Measurements from ENCODE around the gene HEXIM1.

HEXIM1 gene

DNA sequence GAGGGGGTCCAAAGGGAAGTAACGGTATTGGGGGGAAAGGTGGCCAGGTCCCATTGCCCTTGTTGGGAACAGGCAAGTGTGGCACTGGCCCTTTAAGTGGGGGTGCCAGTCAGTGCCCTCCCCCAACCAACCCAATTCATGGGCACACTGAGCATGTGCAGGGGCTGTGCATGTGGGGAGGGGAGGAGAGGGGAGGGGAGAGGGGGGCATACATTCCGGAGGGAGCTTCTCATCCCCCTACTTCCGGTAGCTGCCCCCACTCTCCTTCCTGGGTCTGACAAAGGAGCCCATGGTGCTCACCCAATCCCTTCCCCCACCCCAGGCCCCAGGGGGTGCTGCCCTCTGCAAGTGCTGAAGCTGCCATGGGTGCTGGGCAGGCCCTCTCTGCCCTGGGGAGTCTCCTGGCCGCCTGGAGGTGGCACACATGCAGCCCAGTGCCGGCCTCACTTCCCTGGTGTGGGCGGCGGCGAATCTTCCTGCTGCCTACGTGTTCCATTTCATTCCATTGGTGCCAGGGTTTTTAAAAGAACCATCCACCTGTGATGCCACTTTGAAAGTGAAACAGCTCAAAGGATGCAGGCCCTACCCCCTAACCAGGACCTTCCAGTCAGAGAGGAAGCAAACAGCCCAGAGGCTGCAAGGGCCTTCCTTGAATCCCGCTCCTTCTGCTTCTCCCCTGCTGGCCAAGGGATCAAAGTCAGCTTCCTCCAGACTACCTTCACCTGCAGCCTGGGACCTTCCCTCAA, 24.4 kb downstream of the HEXIM1 start:
- DNase-seq = peak; percentile 90

- no peak for DNase-seq
These were observed 27.5 kb downstream of the HEXIM1 start for GRCh38 chr17:45175759-45176115.

- no peak for DNase-seq
These were observed 29.3 kb downstream of the HEXIM1 start for GRCh38 chr17:45177563-45177962.

- no peak for DNase-seq
These were observed 35.9 kb downstream of the HEXIM1 start for GRCh38 chr17:45184144-45184543.

- no peak for DNase-seq
These were observed 38.6 kb downstream of the HEXIM1 start for GRCh38 chr17:45186801-45187354.

DNA sequence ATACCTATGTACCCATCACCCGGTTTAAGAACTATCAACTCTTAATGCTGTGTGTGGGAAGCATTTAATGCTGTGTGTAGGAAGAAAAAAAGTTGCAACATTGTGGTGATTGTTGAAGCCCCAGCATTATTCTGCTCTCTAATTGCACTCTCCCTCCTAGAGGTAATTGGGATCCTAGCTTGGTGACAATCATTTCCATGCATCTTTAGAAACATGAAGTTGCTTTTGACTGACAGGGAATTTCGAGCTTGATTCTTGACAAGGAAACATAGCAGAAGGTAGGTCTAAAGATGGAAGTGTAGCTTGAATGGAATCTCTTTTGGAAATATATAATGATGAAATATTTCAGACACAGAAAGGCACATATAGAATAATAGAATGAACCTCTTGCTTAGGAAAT, 40.7 kb downstream of the HEXIM1 start:
- no peak for DNase-seq

DNA sequence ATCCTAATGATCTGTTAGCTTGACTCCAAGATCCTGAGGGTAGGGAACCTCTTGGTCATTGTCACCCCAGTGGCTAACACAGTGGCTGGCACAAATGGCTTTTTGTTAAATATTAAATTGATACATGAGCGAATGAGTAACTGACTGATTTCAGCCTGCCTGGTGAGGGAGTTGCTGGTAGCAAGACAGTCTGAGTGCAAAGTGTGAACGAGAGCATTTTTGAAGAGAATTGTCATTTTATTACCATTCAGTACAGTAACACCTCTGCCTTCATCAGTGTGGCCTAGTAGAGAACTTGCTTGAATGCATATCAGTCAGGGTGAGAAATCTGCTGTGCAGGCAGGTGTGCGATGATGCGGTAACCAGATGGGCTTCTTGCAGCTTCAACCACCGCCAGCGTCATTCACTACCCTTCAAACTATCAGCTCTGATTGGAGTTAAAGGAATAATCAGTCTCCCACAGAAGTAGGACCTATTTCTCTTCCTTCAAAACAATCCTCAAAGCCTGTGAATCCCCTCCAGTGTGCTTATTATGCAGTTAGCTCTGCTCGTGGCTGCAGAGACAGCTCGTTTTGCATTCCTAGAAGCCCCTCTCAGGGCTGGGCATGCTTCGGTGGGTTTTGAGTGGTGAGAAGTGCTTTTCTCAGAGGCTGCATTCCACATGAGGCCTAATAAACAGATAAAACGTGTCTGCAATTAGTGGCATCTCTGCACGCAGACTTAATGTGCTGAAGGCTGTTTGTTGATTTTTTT, 42.4 kb downstream of the HEXIM1 start:
- no peak for DNase-seq

DNA sequence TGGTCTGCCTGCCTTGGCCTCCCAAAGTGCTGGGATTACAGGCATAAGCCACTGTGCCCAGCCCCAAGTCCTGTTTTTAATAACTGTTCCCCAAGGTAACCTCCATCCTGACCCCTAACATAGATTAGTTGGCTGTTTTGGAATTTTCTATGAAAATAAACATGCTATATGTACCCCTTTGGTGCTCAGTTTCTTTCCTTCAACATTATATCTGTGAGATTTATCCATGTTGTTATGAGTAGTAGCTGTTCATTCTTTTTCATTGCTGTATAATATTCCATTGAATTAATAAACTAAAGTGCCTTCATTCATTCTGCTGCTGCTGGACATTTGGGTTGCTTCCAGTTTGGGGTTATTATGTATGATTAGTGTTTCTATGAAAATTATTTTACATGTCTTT, 47.1 kb downstream of the HEXIM1 start:
- no peak for DNase-seq

GRCh38 chr17:45197108-45197507, 48.8 kb downstream of the HEXIM1 start:
- no peak for DNase-seq

GRCh38 chr17:45197555-45198334, 49.5 kb downstream of the HEXIM1 start:
- DNase-seq = peak; percentile 83

DNA sequence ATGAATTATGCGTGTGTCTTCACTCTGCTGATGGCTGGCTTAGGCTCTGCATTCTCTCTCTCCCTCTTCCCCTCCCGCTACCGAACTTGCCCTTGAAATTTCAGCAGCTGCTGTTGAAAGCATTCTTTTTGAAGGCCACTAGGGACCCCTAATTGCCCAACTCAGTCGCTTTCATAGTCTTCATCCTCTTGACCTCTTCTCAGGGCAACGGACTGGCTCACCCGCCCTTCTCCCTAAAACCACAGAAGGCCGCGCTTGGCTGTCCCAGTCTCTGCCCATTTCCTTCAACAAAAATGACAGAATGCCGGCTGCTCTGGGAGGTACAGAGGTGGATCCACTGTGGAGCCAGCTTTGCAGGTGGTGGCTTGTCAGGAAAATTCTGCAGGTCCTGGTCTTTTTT, 52.4 kb downstream of the HEXIM1 start:
- DNase-seq = no peak

GRCh38 chr17:45201457-45201856, 53.2 kb downstream of the HEXIM1 start:
- DNase-seq = no peak

Measured in fibroblast of skin of back (primary cell).